Activated CD4-positive, alpha-beta memory T cell treated with anti-CD3 and anti-CD28 coated beads, Interleukin-2, amount 10 ng/mL, durations not matched to agents 7 days and 5 days (primary cell): Measurements from ENCODE around the gene FOXC2. TPM values are rescaled to one million over a fixed set of nuclear protein-coding genes. Genes with fewer than 3 reads are reported as not detected.

Experiments
- CTCF ChIA-PET: fragments of 350-600 bp; sonication (Branson Sonifier 250); formaldehyde crosslinking; loops from one replicate; lab custom pipeline; 2021; ENCODE audit warnings: antibody characterized with exemption, inconsistent platforms; lab: Charles Lee
- POLR2A ChIA-PET: fragments of 350-600 bp; sonication (Branson Sonifier 250); formaldehyde crosslinking; loops from one replicate; lab custom pipeline; 2021; ENCODE audit warnings: antibody characterized with exemption; lab: Charles Lee
- DNase-seq: peaks from one replicate; pipeline ENCODE4 v3.0.0-alpha.2; 2020
- H3K27ac Mint-ChIP-seq: one replicate; pipeline ENCODE4 v1.8.0; 2021; ENCODE audit warnings: mild to moderate bottlenecking, mixed read lengths
- H3K27me3 Mint-ChIP-seq: one replicate; pipeline ENCODE4 v1.8.0; 2021; ENCODE audit warnings: mixed read lengths
- H3K36me3 Mint-ChIP-seq: one replicate; pipeline ENCODE4 v1.8.0; 2021; ENCODE audit warnings: low read depth, mixed read lengths
- H3K4me1 Mint-ChIP-seq: one replicate; pipeline ENCODE4 v1.8.0; 2021; ENCODE audit warnings: mixed read lengths
- H3K4me3 Mint-ChIP-seq: one replicate; pipeline ENCODE4 v1.8.0; 2021; ENCODE audit warnings: mild to moderate bottlenecking, mixed read lengths
- H3K9me3 Mint-ChIP-seq: one replicate; pipeline ENCODE4 v1.8.0; 2021; ENCODE audit warnings: mixed read lengths
- total RNA-seq, 2 experiments: library from RNA; stranded (reverse); gene quantifications; one replicate each; pipeline ENCODE4 v1.2.3, GENCODE V29; 2021

Gene FOXC2
- total RNA-seq, 2 experiments from 2014 or later, result not detected

DNA sequence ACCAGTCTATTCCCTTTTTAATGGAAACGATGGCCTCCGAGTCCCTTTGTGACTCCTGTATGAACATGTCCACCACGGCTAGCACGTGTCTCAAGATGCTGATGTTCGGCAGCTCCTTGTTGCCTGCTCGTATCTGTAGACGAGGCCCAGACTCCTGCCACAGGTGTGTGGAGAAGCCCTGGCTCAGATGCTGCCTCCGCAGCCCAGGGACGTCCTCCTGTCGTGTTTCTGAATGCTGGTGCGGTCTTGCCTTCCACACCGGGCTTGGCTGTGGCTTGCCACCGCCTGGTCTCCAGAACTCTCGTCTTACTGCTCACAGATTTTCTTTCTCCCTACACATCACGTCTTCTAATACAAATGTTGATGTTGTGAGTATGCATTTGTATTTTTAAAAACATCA is 39.3 kb upstream of the FOXC2 start:
- POLR2A ChIA-PET, result no interaction called here
- no peak for DNase-seq
- Mint-ChIP-seq H3K4me3 (no peak overlapping the region), H3K27ac (no peak overlapping the region), H3K36me3 (no peaks in the 10 kb centered on the region), H3K27me3 (no peaks in the 10 kb centered on the region), H3K9me3 (no peaks in the 10 kb centered on the region), H3K4me1 (no peaks in the 10 kb centered on the region)
- CTCF ChIA-PET, result no interaction called here

DNA sequence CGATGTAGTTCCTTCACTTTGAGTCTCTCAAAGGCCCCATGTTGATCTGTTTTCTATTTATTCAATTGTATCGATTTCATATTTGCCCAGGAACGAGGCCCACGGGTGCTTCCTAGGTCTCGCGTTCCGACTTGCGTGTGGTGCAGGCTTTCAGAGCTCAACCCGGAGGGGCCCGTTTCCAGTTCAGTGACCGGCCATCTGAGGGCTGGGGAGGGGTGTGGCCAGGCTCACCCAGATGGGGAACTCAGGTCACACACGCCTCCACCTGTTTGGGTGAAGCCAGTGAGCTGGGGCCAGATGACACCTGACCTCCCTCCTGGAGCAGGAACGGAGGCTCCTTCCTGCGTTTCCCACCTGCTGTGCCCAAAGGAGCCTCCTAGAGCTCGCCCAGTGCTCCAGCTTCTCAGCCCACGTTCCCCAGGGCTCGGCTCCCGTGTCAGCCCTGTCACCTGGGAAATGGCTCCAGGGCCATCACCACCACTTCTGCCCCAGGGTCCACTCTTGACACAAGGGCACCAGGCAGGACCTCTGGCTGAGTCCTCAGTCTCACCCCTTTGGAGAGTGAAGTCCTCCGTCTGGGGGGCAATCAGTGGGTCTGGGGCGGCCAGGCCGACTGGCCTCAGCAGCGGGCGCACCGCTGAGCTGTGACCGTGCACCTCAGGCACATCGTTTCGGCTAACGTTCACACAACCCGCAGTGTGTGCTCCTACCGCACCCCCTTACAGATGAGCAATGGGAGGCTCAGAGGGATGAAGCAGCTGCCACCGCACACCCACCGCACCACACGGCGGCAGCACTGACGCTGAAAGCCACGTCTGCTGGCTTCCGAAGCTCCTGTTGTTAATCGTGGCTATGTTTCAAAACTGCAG is 38.3 kb upstream of the FOXC2 start:
- no peaks in the 10 kb centered on the region for H3K27me3 Mint-ChIP-seq
- CTCF ChIA-PET, result no interaction called here
- H3K4me3 Mint-ChIP-seq, result no peak overlapping the region
- POLR2A ChIA-PET, result no interaction called here
- no peaks in the 10 kb centered on the region for H3K4me1 Mint-ChIP-seq
- no peaks in the 10 kb centered on the region for H3K36me3 Mint-ChIP-seq
- H3K27ac Mint-ChIP-seq, result no peak overlapping the region
- DNase-seq, result no peak
- H3K9me3 Mint-ChIP-seq, result no peaks in the 10 kb centered on the region

DNA sequence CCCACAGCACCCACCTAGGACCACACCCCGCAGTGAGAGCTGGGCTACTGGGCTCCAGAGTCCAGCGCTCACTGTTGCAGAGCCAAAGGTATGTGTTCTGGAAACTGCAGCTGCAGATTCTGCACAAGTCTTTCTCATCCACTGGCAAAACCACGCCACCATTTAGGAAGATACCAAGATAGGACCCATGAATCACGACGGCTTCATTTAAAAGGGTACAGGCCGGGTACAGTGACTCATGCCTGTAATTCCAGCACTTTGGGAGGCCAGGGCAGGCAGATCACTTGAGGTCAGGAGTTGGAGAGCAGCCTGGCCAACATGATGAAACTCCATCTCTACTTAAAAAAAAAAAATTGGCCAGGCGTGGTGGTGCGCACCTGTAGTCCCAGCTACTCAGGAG is 37.5 kb upstream of the FOXC2 start:
- Mint-ChIP-seq H3K27ac (no peak overlapping the region), H3K4me1 (no peaks in the 10 kb centered on the region), H3K9me3 (no peaks in the 10 kb centered on the region), H3K4me3 (no peak overlapping the region), H3K27me3 (no peaks in the 10 kb centered on the region), H3K36me3 (no peaks in the 10 kb centered on the region)
- ChIA-PET CTCF (no interaction called here), POLR2A (no interaction called here)
- DNase-seq, result no peak

GRCh38 chr16:86530251-86531190 is 36.1 kb upstream of the FOXC2 start:
- no peak for DNase-seq
- Mint-ChIP-seq H3K4me1 (no peaks in the 10 kb centered on the region), H3K4me3 (no peak overlapping the region), H3K9me3 (no peaks in the 10 kb centered on the region), H3K27ac (no peak overlapping the region), H3K27me3 (no peaks in the 10 kb centered on the region), H3K36me3 (no peaks in the 10 kb centered on the region)
- CTCF ChIA-PET, result no interaction called here
- POLR2A ChIA-PET, result no interaction called here

GRCh38 chr16:86531191-86531545 is 35.5 kb upstream of the FOXC2 start:
- H3K27ac Mint-ChIP-seq, result no peak overlapping the region
- no peaks in the 10 kb centered on the region for H3K4me1 Mint-ChIP-seq
- no peaks in the 10 kb centered on the region for H3K9me3 Mint-ChIP-seq
- no peaks in the 10 kb centered on the region for H3K36me3 Mint-ChIP-seq
- POLR2A ChIA-PET, result no interaction called here
- DNase-seq, result no peak
- H3K4me3 Mint-ChIP-seq, result no peak overlapping the region
- CTCF ChIA-PET, result no interaction called here
- no peaks in the 10 kb centered on the region for H3K27me3 Mint-ChIP-seq

DNA sequence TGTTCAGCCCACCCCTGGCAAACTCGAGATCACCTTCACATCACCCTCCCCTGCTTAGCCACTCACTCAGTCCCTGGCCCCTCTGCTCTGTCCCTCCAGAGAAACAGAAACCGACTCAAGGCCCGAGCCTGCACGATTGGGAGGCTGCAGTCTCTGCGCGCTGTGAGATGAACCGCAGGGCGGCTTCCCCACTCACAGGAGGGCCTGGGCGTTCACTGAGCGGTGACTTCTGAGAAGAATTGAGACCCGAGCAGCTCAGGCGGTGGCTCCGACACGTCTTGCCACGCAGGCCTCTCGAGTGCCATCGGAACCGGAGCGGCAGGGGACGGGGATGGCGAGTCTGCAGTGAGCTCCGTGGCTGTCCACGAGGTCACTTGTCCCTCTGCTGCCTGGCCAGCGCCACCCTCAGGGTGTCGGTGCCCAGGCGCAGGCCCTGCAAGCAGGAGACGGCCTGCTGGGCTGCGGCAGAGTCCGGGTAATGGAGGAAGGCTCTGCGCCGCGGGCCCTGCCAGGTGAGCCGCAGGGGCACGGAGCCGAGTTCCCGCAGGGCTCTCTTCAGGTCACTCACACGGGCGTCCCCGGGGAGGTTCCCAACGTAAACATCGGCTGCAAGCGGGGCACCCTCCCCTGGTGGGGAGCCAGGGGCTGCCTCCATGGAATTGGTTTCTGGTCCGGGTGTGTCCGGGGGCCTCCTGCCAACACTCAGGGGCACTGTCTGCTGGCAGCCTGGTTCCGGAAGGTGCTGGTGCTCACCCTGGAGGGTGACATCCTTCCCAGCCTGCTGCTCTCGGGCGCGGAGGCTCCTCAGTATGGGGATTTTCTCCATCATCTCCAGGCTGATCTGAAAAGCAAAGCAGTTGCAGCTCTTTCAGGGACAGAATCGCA is 34.7 kb upstream of the FOXC2 start:
- H3K4me3 Mint-ChIP-seq, result no peak overlapping the region
- ChIA-PET CTCF (no interaction called here), POLR2A (no interaction called here)
- no peak overlapping the region for H3K27ac Mint-ChIP-seq
- no peak for DNase-seq
- no peaks in the 10 kb centered on the region for H3K36me3 Mint-ChIP-seq
- H3K9me3 Mint-ChIP-seq, result no peaks in the 10 kb centered on the region
- H3K4me1 Mint-ChIP-seq, result no peaks in the 10 kb centered on the region
- H3K27me3 Mint-ChIP-seq, result no peaks in the 10 kb centered on the region

DNA sequence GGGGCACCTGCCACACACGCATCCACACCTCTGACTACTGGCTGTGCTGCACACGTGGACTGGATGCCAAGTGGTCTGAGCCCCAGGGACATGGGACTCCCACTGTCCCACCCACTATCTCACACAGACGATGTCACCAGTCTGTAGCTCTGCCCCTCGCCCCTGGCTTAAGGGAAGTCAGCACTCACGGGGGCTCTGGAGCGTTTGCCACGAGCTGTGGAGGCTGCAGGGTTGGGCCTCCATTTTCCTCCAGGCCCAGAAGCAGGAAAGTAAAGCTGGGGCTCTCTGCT is 34.2 kb upstream of the FOXC2 start:
- CTCF ChIA-PET, result no interaction called here
- H3K27me3 Mint-ChIP-seq, result no peaks in the 10 kb centered on the region
- POLR2A ChIA-PET, result interaction anchor here (1.2 kb wide), 1 partner anchor 12 kb away, joined by 3 read pairs; no protein-coding TSS in a partner anchor
- no peaks in the 10 kb centered on the region for H3K4me1 Mint-ChIP-seq
- DNase-seq, result no peak
- H3K27ac Mint-ChIP-seq, result no peak overlapping the region
- no peak overlapping the region for H3K4me3 Mint-ChIP-seq
- no peaks in the 10 kb centered on the region for H3K36me3 Mint-ChIP-seq
- no peaks in the 10 kb centered on the region for H3K9me3 Mint-ChIP-seq

DNA sequence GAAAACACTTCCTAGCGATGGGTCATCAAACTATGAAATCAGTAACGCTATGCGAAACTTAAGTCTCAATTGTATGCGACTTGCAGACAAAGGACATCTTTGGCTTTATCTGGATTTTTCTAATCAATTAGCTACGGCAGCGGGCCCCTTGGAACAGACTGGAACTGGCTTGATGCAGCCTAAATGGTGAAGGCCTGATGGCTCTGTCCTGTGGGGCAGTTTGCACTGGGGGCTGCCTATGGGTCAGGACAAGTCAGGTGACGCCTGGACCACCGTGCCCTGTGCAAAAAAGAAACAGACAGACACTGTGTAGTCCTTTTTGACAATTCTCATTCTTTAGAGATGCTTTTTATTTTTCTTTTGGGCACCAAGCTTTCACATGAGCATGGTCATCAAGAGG is 33.6 kb upstream of the FOXC2 start:
- DNase-seq, result no peak
- Mint-ChIP-seq H3K4me1 (no peaks in the 10 kb centered on the region), H3K9me3 (no peaks in the 10 kb centered on the region), H3K27ac (no peak overlapping the region), H3K4me3 (no peak overlapping the region), H3K27me3 (no peaks in the 10 kb centered on the region), H3K36me3 (no peaks in the 10 kb centered on the region)
- CTCF ChIA-PET, result no interaction called here
- POLR2A ChIA-PET, result interaction anchor here (1.2 kb wide), 1 partner anchor 12 kb away, joined by 3 read pairs; no protein-coding TSS in a partner anchor

DNA sequence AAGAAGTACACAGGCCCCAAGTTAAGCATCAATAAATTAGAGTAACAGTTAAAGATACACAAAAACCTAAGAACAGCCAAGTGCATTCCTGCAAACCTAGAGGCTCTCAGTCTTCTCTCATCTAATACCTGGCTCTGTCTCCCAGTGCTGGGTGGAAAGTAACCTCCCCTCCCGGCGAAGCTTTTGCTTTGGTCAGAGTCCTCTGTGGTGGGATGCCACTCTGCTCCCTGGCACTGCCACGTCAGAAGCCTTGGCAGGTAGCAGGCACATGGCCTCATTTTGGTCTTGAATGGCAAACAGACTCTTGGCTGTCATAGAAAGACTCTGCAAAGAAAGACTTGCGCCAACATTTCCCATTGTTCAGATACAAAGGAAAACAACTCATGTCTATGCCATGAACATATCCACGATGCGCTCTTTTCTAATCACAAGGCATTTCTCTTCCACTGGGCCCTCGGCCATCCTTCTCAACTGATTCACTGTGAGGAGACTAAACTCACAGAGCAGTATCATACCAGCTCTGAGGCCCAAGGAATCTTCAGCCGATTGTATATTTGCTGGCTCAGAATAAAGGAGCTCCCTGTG is 32.8 kb upstream of the FOXC2 start:
- ChIA-PET CTCF (no interaction called here), POLR2A (interaction anchor here (1.2 kb wide), 1 partner anchor 13 kb away, joined by 3 read pairs; no protein-coding TSS in a partner anchor)
- Mint-ChIP-seq H3K4me3 (no peak overlapping the region), H3K9me3 (no peaks in the 10 kb centered on the region), H3K36me3 (no peaks in the 10 kb centered on the region), H3K27ac (no peak overlapping the region), H3K4me1 (no peaks in the 10 kb centered on the region), H3K27me3 (no peaks in the 10 kb centered on the region)
- DNase-seq, result no peak

- no peak overlapping the region for H3K27ac Mint-ChIP-seq
- no peaks in the 10 kb centered on the region for H3K4me1 Mint-ChIP-seq
- no peaks in the 10 kb centered on the region for H3K27me3 Mint-ChIP-seq
- no peak for DNase-seq
- ChIA-PET CTCF (no interaction called here), POLR2A (no interaction called here)
- H3K9me3 Mint-ChIP-seq, result no peaks in the 10 kb centered on the region
- H3K4me3 Mint-ChIP-seq, result no peak overlapping the region
- peaks cover 7% of the 10 kb centered on the region for H3K36me3 Mint-ChIP-seq
These were observed 31.6 kb upstream of the FOXC2 start for GRCh38 chr16:86534779-86535615.

GRCh38 chr16:86536621-86537020 is 30.0 kb upstream of the FOXC2 start:
- Mint-ChIP-seq H3K27me3 (no peaks in the 10 kb centered on the region), H3K4me3 (no peak overlapping the region)
- CTCF ChIA-PET, result no interaction called here

GRCh38 chr16:86537486-86537885 is 29.1 kb upstream of the FOXC2 start:
- POLR2A ChIA-PET, result no interaction called here
- H3K36me3 Mint-ChIP-seq, result peaks cover 15% of the 10 kb centered on the region

More at GRCh38 chr16:86536621-86537020, 30.0 kb upstream of the FOXC2 start:
- H3K36me3 Mint-ChIP-seq, result peaks cover 15% of the 10 kb centered on the region
- no peak overlapping the region for H3K27ac Mint-ChIP-seq
- H3K9me3 Mint-ChIP-seq, result no peaks in the 10 kb centered on the region
- no peak for DNase-seq
- POLR2A ChIA-PET, result no interaction called here
- H3K4me1 Mint-ChIP-seq, result no peaks in the 10 kb centered on the region

More at GRCh38 chr16:86537486-86537885, 29.1 kb upstream of the FOXC2 start:
- no peaks in the 10 kb centered on the region for H3K27me3 Mint-ChIP-seq
- CTCF ChIA-PET, result no interaction called here
- H3K27ac Mint-ChIP-seq, result no peak overlapping the region
- no peaks in the 10 kb centered on the region for H3K4me1 Mint-ChIP-seq
- H3K9me3 Mint-ChIP-seq, result no peaks in the 10 kb centered on the region
- DNase-seq, result no peak
- H3K4me3 Mint-ChIP-seq, result no peak overlapping the region
